Mesenchymal stem cell (in vitro differentiated cells and primary cell): Measurements from ENCODE around the gene MCRIP2.

ENCODE experiments used
- DNase-seq: peaks from one replicate; pipeline ENCODE4 v3.0.0-alpha.2; 2013
- H2AFZ ChIP-seq: one replicate; pipeline ENCODE4 v1.6.1; 2013; ENCODE audit warnings: low read depth, mild to moderate bottlenecking, control low read depth, inconsistent platforms, low read length, moderate library complexity
- H2AK5ac ChIP-seq: 2 replicates; pipeline ENCODE4 v1.6.1; 2013; ENCODE audit warnings: low read length, moderate library complexity, mild to moderate bottlenecking, inconsistent platforms; ENCODE audit not compliant: severe bottlenecking
- H2BK120ac ChIP-seq: one replicate; pipeline ENCODE4 v1.6.1; 2013; ENCODE audit warnings: low read depth, mild to moderate bottlenecking, inconsistent platforms, low read length, moderate library complexity
- H2BK12ac ChIP-seq, 2 experiments: one replicate each; pipeline ENCODE4 v1.6.1; 2013; ENCODE audit warnings: inconsistent platforms in 2 of 2, low read length in 2 of 2, mild to moderate bottlenecking in 2 of 2, moderate library complexity in 2 of 2, control low read depth in 1 of 2
- H2BK15ac ChIP-seq: one replicate; pipeline ENCODE4 v1.6.1; 2013; ENCODE audit warnings: mild to moderate bottlenecking, low read depth, inconsistent platforms; ENCODE audit not compliant: poor library complexity, severe bottlenecking
- H2BK5ac ChIP-seq: 2 replicates; pipeline ENCODE4 v1.6.1; 2013; ENCODE audit warnings: low read depth, mild to moderate bottlenecking, low read length, control low read depth, inconsistent platforms; ENCODE audit not compliant: poor library complexity, severe bottlenecking
- H3K14ac ChIP-seq, 2 experiments: one replicate each; pipeline ENCODE4 v1.6.1; 2013; ENCODE audit warnings: inconsistent platforms in 2 of 2, low read length in 2 of 2, control low read depth in 1 of 2, mild to moderate bottlenecking in 1 of 2, moderate library complexity in 1 of 2
- H3K18ac ChIP-seq, 2 experiments: one replicate each; pipeline ENCODE4 v1.6.1; 2013; ENCODE audit warnings: inconsistent platforms in 2 of 2, low read length in 2 of 2, control low read depth in 1 of 2, low read depth in 1 of 2, mild to moderate bottlenecking in 1 of 2
- H3K23ac ChIP-seq, 2 experiments: one replicate each; pipeline ENCODE4 v1.6.1; 2013; ENCODE audit warnings: inconsistent platforms in 2 of 2, low read length in 2 of 2, mild to moderate bottlenecking in 2 of 2, moderate library complexity in 2 of 2, control low read depth in 1 of 2
- H3K27ac ChIP-seq: 2 replicates; pipeline ENCODE4 v1.5.1; 2013; ENCODE audit warnings: mild to moderate bottlenecking, moderate library complexity, low read length, control low read depth, inconsistent platforms; ENCODE audit not compliant: poor library complexity, severe bottlenecking
- H3K27me3 ChIP-seq, 2 experiments: 2 replicates each; pipeline versions ENCODE4 v1.6.1 to v1.7.0; 2013; ENCODE audit warnings: low read length in 2 of 2, mild to moderate bottlenecking in 2 of 2, moderate library complexity in 2 of 2, control low read depth in 1 of 2, inconsistent platforms in 1 of 2; ENCODE audit not compliant: control insufficient read depth in 1 of 2, insufficient read depth in 1 of 2
- H3K36me3 ChIP-seq, 2 experiments: 2 replicates each; pipeline versions ENCODE4 v1.6.1 to v1.7.0; 2013; ENCODE audit warnings: low read length in 2 of 2, control low read depth in 1 of 2, inconsistent platforms in 1 of 2, low read depth in 1 of 2, mild to moderate bottlenecking in 1 of 2; ENCODE audit not compliant: insufficient read depth in 2 of 2, control insufficient read depth in 1 of 2
- H3K4ac ChIP-seq, 2 experiments: one replicate each; pipeline ENCODE4 v1.6.1; 2013; ENCODE audit warnings: inconsistent platforms in 2 of 2, low read length in 2 of 2, mild to moderate bottlenecking in 2 of 2, moderate library complexity in 2 of 2, control low read depth in 1 of 2, low read depth in 1 of 2
- H3K4me1 ChIP-seq: 2 replicates; pipeline ENCODE4 v1.6.1; 2013; ENCODE audit warnings: low read depth, low read length, control low read depth; ENCODE audit not compliant: control insufficient read depth, insufficient read depth
- H3K4me2 ChIP-seq: 2 replicates; pipeline ENCODE4 v1.6.1; 2013; ENCODE audit warnings: low read length, mild to moderate bottlenecking, inconsistent platforms; ENCODE audit not compliant: poor library complexity, severe bottlenecking
- H3K4me3 ChIP-seq, 2 experiments: 2 replicates each; pipeline versions ENCODE4 v1.5.1 to v1.7.0; 2013; ENCODE audit warnings: low read length in 2 of 2, mild to moderate bottlenecking in 2 of 2, control low read depth in 1 of 2, low read depth in 1 of 2; ENCODE audit not compliant: insufficient read depth in 1 of 2
- H3K79me1 ChIP-seq: replicated peaks from 2 replicates; pipeline ENCODE4 v1.6.1; 2013; ENCODE audit warnings: mild to moderate bottlenecking, control low read depth, low read length, inconsistent platforms; ENCODE audit not compliant: poor library complexity, severe bottlenecking
- H3K9ac ChIP-seq: 2 replicates; pipeline ENCODE4 v1.7.0; 2013; ENCODE audit warnings: mild to moderate bottlenecking, low read length, moderate library complexity
- H3K9me3 ChIP-seq: 2 replicates; pipeline ENCODE4 v1.7.0; 2013; ENCODE audit warnings: mild to moderate bottlenecking, low read length; ENCODE audit not compliant: control insufficient read depth
- H4K8ac ChIP-seq: one replicate; pipeline ENCODE4 v1.6.1; 2013; ENCODE audit warnings: inconsistent platforms, mild to moderate bottlenecking, low read length, moderate library complexity
- H4K91ac ChIP-seq: one replicate; pipeline ENCODE4 v1.6.1; 2013; ENCODE audit warnings: mild to moderate bottlenecking, low read length, inconsistent platforms
- WGBS: methylation state at CpG from one replicate; pipeline ENCODE4 v1.1.7; 2013; ENCODE audit warnings: mixed read lengths; 5-methylcytosine and 5-hydroxymethylcytosine counted together

Gene MCRIP2

GRCh38 chr16:682493-683395 is 41.1 kb downstream of the MCRIP2 start:
- H3K9me3 ChIP-seq = no peaks in the 10 kb centered on the region
- peak overlapping the region in 1 of 2 experiments; percentile 93 for H3K4me3 ChIP-seq
- H3K79me1 ChIP-seq = peaks cover 30% of the 10 kb centered on the region
- no peak overlapping the region for H2AK5ac ChIP-seq
- peaks cover 65% of the 10 kb centered on the region for H3K4me1 ChIP-seq
- 93% methylated on average over 34 of the region's 36 CpGs for WGBS
- no peak overlapping the region for H2BK15ac ChIP-seq
- no peak overlapping the region for H3K18ac ChIP-seq
- peaks cover 45 to 68% of the 10 kb centered on the region in 2 experiments for H3K36me3 ChIP-seq
- no peak for DNase-seq
- H3K9ac ChIP-seq = peak overlapping the region; percentile 84
- H3K27me3 ChIP-seq = no peaks in the 10 kb centered on the region
- no peak overlapping the region for H3K14ac ChIP-seq
- H2BK12ac ChIP-seq = no peak overlapping the region
- H2AFZ ChIP-seq = no peak overlapping the region
- peak overlapping the region; percentile 25 for H4K91ac ChIP-seq
- no peak overlapping the region for H2BK5ac ChIP-seq
- peak overlapping the region; percentile 91 for H3K4me2 ChIP-seq
- H4K8ac ChIP-seq = peak overlapping the region; percentile 19
- no peak overlapping the region for H2BK120ac ChIP-seq
- H3K27ac ChIP-seq = no peak overlapping the region
- H3K4ac ChIP-seq = peak overlapping the region; percentile 7 to 9
- H3K23ac ChIP-seq = no peak overlapping the region

DNA sequence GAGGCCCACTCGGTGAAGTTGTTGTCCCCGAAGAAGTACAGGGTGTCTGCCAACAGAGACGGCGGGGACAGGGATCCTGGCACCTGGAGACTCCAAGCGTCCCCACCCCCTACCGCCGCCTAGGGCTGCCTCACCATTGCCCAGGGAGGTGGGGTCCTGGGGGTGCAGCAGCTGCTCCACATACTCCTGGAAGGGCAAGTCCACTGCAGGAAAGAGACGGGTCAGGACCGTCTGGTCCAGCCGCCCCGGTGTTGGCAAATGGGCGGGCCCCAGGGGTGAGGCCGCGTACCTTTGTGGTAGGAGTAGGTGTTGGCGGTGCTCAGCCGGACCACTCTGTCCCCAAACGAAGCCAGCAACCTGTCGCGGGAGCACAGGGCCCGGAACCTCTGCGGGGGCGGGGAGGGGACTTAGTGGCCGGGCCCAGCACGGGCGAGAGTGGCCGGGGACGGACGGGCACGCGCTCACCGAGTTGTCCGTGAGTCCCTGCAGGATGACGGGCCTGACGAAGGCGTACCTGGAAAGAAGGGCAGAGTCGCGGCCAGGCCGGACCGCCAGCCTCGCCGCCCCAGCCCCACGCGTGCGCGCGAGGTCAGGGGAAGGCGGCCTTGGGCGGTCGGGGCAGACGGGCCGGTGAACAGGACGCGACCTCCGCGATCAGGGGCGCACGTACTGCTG is 41.9 kb downstream of the MCRIP2 start:
- H3K4me3 ChIP-seq = peak overlapping the region; percentile 81 to 85
- H3K9me3 ChIP-seq = no peaks in the 10 kb centered on the region
- H3K27me3 ChIP-seq = no peaks in the 10 kb centered on the region
- H3K4ac ChIP-seq = peak overlapping the region in 1 of 2 experiments; percentile 89
- peak overlapping the region; percentile 96 for H4K8ac ChIP-seq
- peak overlapping the region; percentile 91 for H3K4me2 ChIP-seq
- H3K18ac ChIP-seq = peak overlapping the region; percentile 86 to 88
- H3K4me1 ChIP-seq = peaks cover 64% of the 10 kb centered on the region
- no peak for DNase-seq
- peak overlapping the region; percentile 20 for H2AFZ ChIP-seq
- peak overlapping the region; percentile 84 for H3K9ac ChIP-seq
- peak overlapping the region; percentile 97 for H4K91ac ChIP-seq
- H2BK12ac ChIP-seq = peak overlapping the region in 1 of 2 experiments; percentile 51
- H3K79me1 ChIP-seq = peaks cover 31% of the 10 kb centered on the region
- WGBS = 15% methylated on average over 54 of the region's 57 CpGs
- no peak overlapping the region for H2BK5ac ChIP-seq
- H2AK5ac ChIP-seq = no peak overlapping the region
- H2BK15ac ChIP-seq = no peak overlapping the region
- peak overlapping the region; percentile 14 for H3K27ac ChIP-seq
- H3K23ac ChIP-seq = peak overlapping the region in 1 of 2 experiments; percentile 75
- H3K14ac ChIP-seq = peak overlapping the region in 1 of 2 experiments; percentile 96
- H2BK120ac ChIP-seq = no peak overlapping the region
- peaks cover 47 to 68% of the 10 kb centered on the region in 2 experiments for H3K36me3 ChIP-seq

DNA sequence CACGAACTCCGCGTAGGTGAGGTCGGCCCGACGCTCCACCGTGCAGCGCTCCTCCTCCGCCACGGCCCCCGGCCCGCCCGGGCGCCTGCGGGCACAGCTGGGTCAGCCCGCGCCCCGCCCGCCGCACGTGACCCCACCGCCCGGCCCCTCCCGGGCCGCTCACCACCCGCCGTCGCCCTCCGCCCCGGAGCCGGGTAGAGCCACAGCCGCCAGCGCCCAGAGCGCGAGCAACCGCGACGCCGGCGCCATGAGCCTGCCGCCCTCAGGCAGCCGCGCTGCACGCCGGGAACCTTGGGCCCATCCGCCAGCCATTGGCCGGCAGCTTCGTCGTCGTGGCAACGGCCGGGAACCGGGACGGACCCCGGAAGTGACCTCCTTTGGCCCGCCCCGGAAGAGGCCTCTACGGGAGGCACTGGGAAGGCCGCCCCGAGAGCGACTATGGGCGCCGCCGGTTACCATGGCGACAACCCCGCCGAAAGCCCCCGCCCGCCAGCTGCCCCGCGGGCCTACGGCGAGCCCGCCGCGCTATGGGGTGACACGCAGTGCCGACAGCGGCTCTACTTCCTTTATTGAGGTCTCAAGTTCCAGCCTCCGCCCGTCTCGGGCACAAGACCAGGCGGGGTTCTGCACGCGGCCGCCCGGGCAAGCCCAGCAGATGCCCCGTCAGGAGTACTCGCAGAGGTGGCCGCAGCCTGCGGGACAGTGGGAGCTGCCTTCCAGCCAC is 42.6 kb downstream of the MCRIP2 start, which contains the start of gene JMJD8:
Gene JMJD8 (minus strand): TSS at position 264 of the 724 bp plus-strand sequence. CDS start 15 bp downstream, at position 249.
- peak within 1 kb of the TSS; percentile 84 for H3K9ac ChIP-seq
- H3K79me1 ChIP-seq = peaks cover 38% of the 10 kb centered on the region
- H4K8ac ChIP-seq = peak within 1 kb of the TSS; percentile 96
- H2BK12ac ChIP-seq = peak within 1 kb of the TSS in 1 of 2 experiments; percentile 51
- H3K9me3 ChIP-seq = no peaks in the 10 kb centered on the region
- H3K36me3 ChIP-seq = peaks cover 47 to 74% of the 10 kb centered on the region in 2 experiments
- no peak within 1 kb of the TSS for H2BK5ac ChIP-seq
- no peak within 1 kb of the TSS for H2AK5ac ChIP-seq
- peak within 1 kb of the TSS; percentile 91 for H3K4me2 ChIP-seq
- peak within 1 kb of the TSS in 1 of 2 experiments; percentile 89 for H3K4ac ChIP-seq
- H2AFZ ChIP-seq = peak within 1 kb of the TSS; percentile 69
- peak within 1 kb of the TSS; percentile 86 to 88 for H3K18ac ChIP-seq
- peak within 1 kb of the TSS in 1 of 2 experiments; percentile 96 for H3K14ac ChIP-seq
- DNase-seq = peak; percentile 95
- peaks cover 64% of the 10 kb centered on the region for H3K4me1 ChIP-seq
- no peak within 1 kb of the TSS for H2BK120ac ChIP-seq
- WGBS = 12% methylated on average over 80 of the region's 91 CpGs
- H3K23ac ChIP-seq = peak within 1 kb of the TSS; percentile 72 to 75
- no peaks in the 10 kb centered on the region for H3K27me3 ChIP-seq
- H3K4me3 ChIP-seq = peak within 1 kb of the TSS; percentile 81 to 85
- no peak within 1 kb of the TSS for H2BK15ac ChIP-seq
- peak within 1 kb of the TSS; percentile 97 for H4K91ac ChIP-seq
- peak within 1 kb of the TSS; percentile 14 for H3K27ac ChIP-seq
